ENCODE results near the gene ADSS1.

DNA sequence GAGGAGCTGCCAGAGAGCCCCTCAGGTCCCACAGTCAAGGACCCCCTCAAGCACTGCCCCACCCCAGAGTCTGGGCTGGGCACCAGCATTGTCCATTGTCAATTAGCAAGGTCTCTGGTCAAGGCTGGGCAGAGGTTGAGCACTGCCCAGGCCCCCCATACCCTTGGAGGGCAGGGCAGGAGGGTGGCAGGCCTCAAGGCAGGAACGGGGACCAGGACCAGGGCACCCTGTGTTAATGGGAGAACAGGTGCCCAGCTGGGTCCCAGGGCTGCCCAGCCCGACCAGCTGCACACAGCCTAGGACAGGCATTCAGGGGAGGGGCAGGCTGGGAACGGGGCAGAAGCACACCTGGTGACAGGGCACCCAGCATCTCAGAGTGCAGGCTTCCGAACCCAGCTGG is 47.3 kb downstream of the ADSS1 start:
- TF ChIP-seq, protein P1, sequence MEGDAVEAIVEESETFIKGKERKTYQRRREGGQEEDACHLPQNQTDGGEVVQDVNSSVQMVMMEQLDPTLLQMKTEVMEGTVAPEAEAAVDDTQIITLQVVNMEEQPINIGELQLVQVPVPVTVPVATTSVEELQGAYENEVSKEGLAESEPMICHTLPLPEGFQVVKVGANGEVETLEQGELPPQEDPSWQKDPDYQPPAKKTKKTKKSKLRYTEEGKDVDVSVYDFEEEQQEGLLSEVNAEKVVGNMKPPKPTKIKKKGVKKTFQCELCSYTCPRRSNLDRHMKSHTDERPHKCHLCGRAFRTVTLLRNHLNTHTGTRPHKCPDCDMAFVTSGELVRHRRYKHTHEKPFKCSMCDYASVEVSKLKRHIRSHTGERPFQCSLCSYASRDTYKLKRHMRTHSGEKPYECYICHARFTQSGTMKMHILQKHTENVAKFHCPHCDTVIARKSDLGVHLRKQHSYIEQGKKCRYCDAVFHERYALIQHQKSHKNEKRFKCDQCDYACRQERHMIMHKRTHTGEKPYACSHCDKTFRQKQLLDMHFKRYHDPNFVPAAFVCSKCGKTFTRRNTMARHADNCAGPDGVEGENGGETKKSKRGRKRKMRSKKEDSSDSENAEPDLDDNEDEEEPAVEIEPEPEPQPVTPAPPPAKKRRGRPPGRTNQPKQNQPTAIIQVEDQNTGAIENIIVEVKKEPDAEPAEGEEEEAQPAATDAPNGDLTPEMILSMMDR (IDR thresholded peaks at IDR 0.05; ENCODE audit: low read depth, low read length, poor library complexity, severe bottlenecking), result no peak
- TF ChIP-seq EZH2phosphoT487 (IDR thresholded peaks at IDR 0.05; ENCODE audit: borderline replicate concordance, low read length), result no peak
